HG02642 (cell line): Measurements from ENCODE around the gene FBXL19.

ENCODE experiments used
- ATAC-seq: cut with Tn5 transposase; IDR thresholded peaks from one replicate; pipeline ENCODE4 v1.9.1; 2021; ENCODE audit warnings: mild to moderate bottlenecking; ENCODE audit not compliant: unreplicated experiment, poor library complexity

The FBXL19 gene

GRCh38 chr16:30983898-30984610 is 60.7 kb downstream of the FBXL19 start:
- ATAC-seq: no peak

GRCh38 chr16:30984669-30985400 is 61.5 kb downstream of the FBXL19 start, which contains the start of gene HSD3B7:
HSD3B7 (plus strand) TSS chr16:30985207; CDS start chr16:30985659, 452 bp downstream.
- peak; percentile 47 for ATAC-seq

- no peak for ATAC-seq
These were observed 62.2 kb downstream of the FBXL19 start for GRCh38 chr16:30985401-30986128.

GRCh38 chr16:30986129-30986991 is 63.0 kb downstream of the FBXL19 start:
- no peak for ATAC-seq

GRCh38 chr16:30987581-30988190 is 64.3 kb downstream of the FBXL19 start:
- ATAC-seq: no peak

GRCh38 chr16:30989469-30990047 is 66.2 kb downstream of the FBXL19 start:
- no peak for ATAC-seq

- ATAC-seq: no peak
These were observed 66.7 kb downstream of the FBXL19 start for GRCh38 chr16:30990105-30990504.

- ATAC-seq: no peak
These were observed 67.7 kb downstream of the FBXL19 start for GRCh38 chr16:30991052-30991451.

GRCh38 chr16:30992276-30992780 is 69.0 kb downstream of the FBXL19 start:
- ATAC-seq: no peak

GRCh38 chr16:30992931-30993816 is 69.8 kb downstream of the FBXL19 start:
- ATAC-seq: no peak

- ATAC-seq: no peak
These were observed 72.6 kb downstream of the FBXL19 start for GRCh38 chr16:30995927-30996323.

GRCh38 chr16:30996324-30996984 is 73.1 kb downstream of the FBXL19 start:
- ATAC-seq: peak; percentile 3

- peak; percentile 85 for ATAC-seq
These were observed 73.8 kb downstream of the FBXL19 start for GRCh38 chr16:30996985-30997724.

- ATAC-seq: no peak
These were observed 74.6 kb downstream of the FBXL19 start for GRCh38 chr16:30997725-30998711.
